ENCODE results near the gene ARVCF.

ARVCF gene

GRCh38 chr22:19942157-19943081 lies 74.2 kb downstream of the ARVCF start:
- no peak for TF ChIP-seq FOXP2 (optimal IDR thresholded peaks at IDR 0.05; ENCODE audit: borderline replicate concordance, extremely low read depth, extremely low read length, insufficient read depth)

DNA sequence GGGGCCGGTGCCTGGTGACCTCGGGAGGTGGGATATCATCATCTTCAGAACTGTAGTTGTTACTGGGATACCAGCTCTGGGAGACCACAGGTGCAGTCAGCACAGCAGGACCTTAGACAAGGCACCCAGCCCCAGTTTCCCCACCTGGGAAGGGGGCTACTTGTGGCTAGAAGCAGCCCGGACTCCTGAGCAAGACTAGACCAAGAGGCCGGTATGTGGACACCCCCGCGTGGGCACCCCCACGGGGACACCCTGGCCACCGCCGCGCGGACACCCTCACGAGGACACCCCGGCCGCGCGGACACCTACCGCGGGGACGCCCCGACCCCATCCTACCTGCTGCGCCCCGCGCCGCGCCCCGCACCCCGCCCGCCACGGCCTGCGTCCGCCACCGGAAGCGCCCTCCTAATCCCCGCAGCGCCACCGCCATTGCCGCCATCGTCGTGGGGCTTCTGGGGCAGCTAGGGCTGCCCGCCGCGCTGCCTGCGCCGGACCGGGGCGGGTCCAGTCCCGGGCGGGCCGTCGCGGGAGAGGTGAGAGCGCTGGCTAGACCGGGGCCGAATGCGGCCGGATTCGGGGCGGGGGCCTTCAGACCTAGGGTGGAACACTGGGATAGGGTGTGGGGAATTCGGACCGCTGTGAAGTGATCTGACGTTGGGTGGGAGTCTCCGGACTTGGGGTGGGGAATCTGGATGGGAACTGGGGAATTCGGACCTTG lies 75.1 kb downstream of the ARVCF start, which contains the start of the genes COMT and TXNRD2:
Gene COMT, plus strand, starts transcription at position 408 of the 718 bp plus-strand sequence. CDS start 20,755 bp downstream, outside the sequence.
Gene TXNRD2, minus strand, starts transcription at position 454 of the 718 bp plus-strand sequence. Its CDS starts 15 bp downstream, at position 439.
- TF ChIP-seq POLR2AphosphoS5 (IDR thresholded peaks at IDR 0.05; ENCODE audit: low read depth, low read length) = peak; percentile 72
- TF ChIP-seq FOXP2 (optimal IDR thresholded peaks at IDR 0.05; ENCODE audit: borderline replicate concordance, extremely low read depth, extremely low read length, insufficient read depth) = peak; percentile 74
- 0 out of 4 replicates have a peak, but pooled peaks of 1 of the 2 experiments have one; percentile 25 for TF ChIP-seq REST (IDR thresholded peaks at IDR 0.05; ENCODE audit: insufficient read depth in 1 of 2, low read depth in 2 of 2, low read length in 2 of 2)
- TF ChIP-seq TAF1 (IDR thresholded peaks at IDR 0.05; ENCODE audit: borderline replicate concordance, insufficient read depth, low read length) = peak; percentile 85; the same call in 1 of the 2 replicates
- TF ChIP-seq SIN3A (IDR thresholded peaks at IDR 0.05; ENCODE audit: borderline replicate concordance, insufficient read depth, low read length) = peak; percentile 9; the same call in 1 of the 2 replicates

- no peak for TF ChIP-seq FOXP2 (optimal IDR thresholded peaks at IDR 0.05; ENCODE audit: borderline replicate concordance, extremely low read depth, extremely low read length, insufficient read depth)
- TF ChIP-seq TAF1 (IDR thresholded peaks at IDR 0.05; ENCODE audit: borderline replicate concordance, insufficient read depth, low read length) = no peak
- TF ChIP-seq REST (IDR thresholded peaks at IDR 0.05; ENCODE audit: insufficient read depth in 1 of 2, low read depth in 2 of 2, low read length in 2 of 2) = no peak
- TF ChIP-seq POLR2AphosphoS5 (IDR thresholded peaks at IDR 0.05; ENCODE audit: low read depth, low read length) = no peak
- no peak for TF ChIP-seq SIN3A (IDR thresholded peaks at IDR 0.05; ENCODE audit: borderline replicate concordance, insufficient read depth, low read length)
Measured at GRCh38 chr22:19940536-19941364, 75.9 kb downstream of the ARVCF start.

- TF ChIP-seq SIN3A (IDR thresholded peaks at IDR 0.05; ENCODE audit: borderline replicate concordance, insufficient read depth, low read length) (no peak), FOXP2 (optimal IDR thresholded peaks at IDR 0.05; ENCODE audit: borderline replicate concordance, extremely low read depth, extremely low read length, insufficient read depth) (no peak), TAF1 (IDR thresholded peaks at IDR 0.05; ENCODE audit: borderline replicate concordance, insufficient read depth, low read length) (no peak), REST (IDR thresholded peaks at IDR 0.05; ENCODE audit: insufficient read depth in 1 of 2, low read depth in 2 of 2, low read length in 2 of 2) (no peak), POLR2AphosphoS5 (IDR thresholded peaks at IDR 0.05; ENCODE audit: low read depth, low read length) (no peak)
Measured at GRCh38 chr22:19937616-19938473, 78.8 kb downstream of the ARVCF start.

Measured in PFSK-1 (cell line).